Heart left ventricle (tissue), 16 donors: ENCODE measurements around the gene ZFHX2. TPM values are rescaled to one million over a fixed set of nuclear protein-coding genes. Genes with fewer than 3 reads are reported as not detected.
A peak's percentile ranks its signal among the peaks of the same experiment; 100 is the strongest.

Source experiments
- ATAC-seq, 4 donors: fragments of 200-7000 bp; cut with Tn5 transposase; one replicate each; pipeline ENCODE4 v1.9.1; 2020 to 2022; ENCODE audit warnings: moderate library complexity in 4 of 4, mild to moderate bottlenecking in 3 of 4, moderate number of reproducible peaks in 1 of 4
- DNase-seq, 5 donors: peaks; one replicate each; pipeline ENCODE4 v3.0.0-alpha.2; 2020
- H3K27ac ChIP-seq, 12 donors: fragments of 200-600 bp; sonication (generic) in 4 of 12; one replicate each; pipeline versions ENCODE4 v1.5.0 to v1.8.0; 2016 to 2022; ENCODE audit warnings: mild to moderate bottlenecking in 2 of 12
- H3K27me3 ChIP-seq, 9 donors: fragments of 200-600 bp; sonication (generic) in 2 of 9; one replicate each; pipeline versions ENCODE4 v1.5.1 to v1.8.0; 2016 to 2022; ENCODE audit warnings: mild to moderate bottlenecking in 3 of 9
- H3K36me3 ChIP-seq, 9 donors: fragments of 200-600 bp; sonication (generic) in 2 of 9; one replicate each; pipeline versions ENCODE4 v1.5.0 to v1.8.0; 2018 to 2022; ENCODE audit warnings: mild to moderate bottlenecking in 2 of 9
- H3K4me1 ChIP-seq, 12 donors: fragments of 200-600 bp; sonication (generic) in 4 of 12; one replicate each; pipeline versions ENCODE4 v1.5.0 to v1.8.0; 2016 to 2022; ENCODE audit warnings: mild to moderate bottlenecking in 3 of 12
- H3K4me3 ChIP-seq, 12 donors: fragments of 200-600 bp; sonication (generic) in 4 of 12; one replicate each; pipeline versions ENCODE4 v1.5.0 to v1.8.0; 2017 to 2022; ENCODE audit warnings: mild to moderate bottlenecking in 9 of 12, moderate library complexity in 4 of 12
- H3K9me3 ChIP-seq, 12 donors: fragments of 200-600 bp; sonication (generic) in 4 of 12; one replicate each; pipeline versions ENCODE4 v1.5.0 to v1.8.0; 2016 to 2022; ENCODE audit warnings: mild to moderate bottlenecking in 1 of 12
- CTCF ChIP-seq, 12 donors: fragments of 200-600 bp; sonication (generic) in 4 of 12; IDR thresholded peaks; one replicate each; pipeline versions ENCODE4 v1.5.0 to v1.8.0; 2018 to 2022; ENCODE audit warnings: antibody characterized with exemption in 12 of 12, mild to moderate bottlenecking in 5 of 12
- POLR2A ChIP-seq, 2 donors: fragments of 450-650 bp; IDR thresholded peaks; one replicate each; pipeline ENCODE4 v1.6.1; 2017; ENCODE audit warnings: antibody characterized with exemption in 2 of 2, mild to moderate bottlenecking in 2 of 2, moderate library complexity in 2 of 2
- WGBS, 4 donors: extraction: QIAGEN DNeasy Blood & Tissue Kit in 2 of 4; methylation state at CpG; one replicate each; pipeline versions ENCODE4 v1.1.5 to v1.1.7; 2013 to 2018; 5-methylcytosine and 5-hydroxymethylcytosine counted together
- intact Hi-C, 10 donors: fragments of 100-400 bp; cut with DNase I; formaldehyde crosslinking; loops; one replicate each; pipeline versions ENCODE4 v1.11.1 to v1.14.2; 2022
- polyA plus RNA-seq, 2 donors: library from polyadenylated mRNA; stranded (reverse); fragments of 200-250 nt; gene quantifications; one replicate each; pipeline ENCODE4 v1.2.3, GENCODE V29; 2013
- total RNA-seq, 9 donors: library from RNA; depleted of rRNA in 2 of 9; stranded (reverse); fragments of >200 nt in 2 of 9; fragmentation: NEBNext Ultra II Directional in 3 of 9; extraction: Animal tissue kit (Norgen Biotek cat#: 25700) in 3 of 9; gene quantifications; one replicate each; pipeline versions ENCODE4 v1.1.0 to v1.2.4, GENCODE V29; 2016 to 2023
- donor health status: ischemic (EF 13 %, LVEDD 7.1; RV severe dilation, severe dysfunction).
- donor health status: healthy with polysubstance abuse.
- donor health status: DM: no; HTN: yes; CAD: no.
- donor health status: DM: no; HTN: no; CAD: no.
- donor health status: ischemic (EF 25% LVEDD 6.9; RV normal size, moderate dysfunction).
- donor health status: ischemic (EF 25% LVEDD 5.7; RV mildly dilated, moderate dysfunction).
- donor health status: healthy.
- donor health status: DM: yes; HTN: yes; CAD: no.
- donor health status: ischemic (EF 35%, LVEDD 5.7; RV mildly dilated, moderate dysfunction).
- donor health status: nonischemic (EF 11% LVEDD 7.7; RV severe dilation, severe dysfunction).
- donor health status: DM: yes; HTN: yes; CAD: no.
- donor health status: PGD.
- donor health status: ischemic (EF 29% LVEDD 5.4; RV normal size, mild dysfunction).
- donor health status: nonischemic (EF 23%, LVEDD 6.1; RV moderate dilation, normal function).

ZFHX2 gene
- total and polyA plus RNA-seq, 11 donors, result 0.24 to 2.3 (median 0.88) TPM

- no peaks in the 10 kb centered on the region for H3K36me3 ChIP-seq
- no peaks in the 10 kb centered on the region for H3K9me3 ChIP-seq
- H3K4me1 ChIP-seq, result peaks cover 0 to 19% (median 7%) of the 10 kb centered on the region in 12 donors
- ATAC-seq (no peak), DNase-seq (no peak)
- no peak for TF ChIP-seq POLR2A (IDR thresholded peaks at IDR 0.05)
- TF ChIP-seq CTCF (IDR thresholded peaks at IDR 0.05), result no peak
- WGBS, 4 donors, result 44 to 59% (median 48%) methylated on average over 3 of the region's 3 CpGs
- H3K4me3 ChIP-seq, result no peak overlapping the region
- no peak overlapping the region for H3K27ac ChIP-seq
- intact Hi-C loops, result no loop called here
- peaks cover 27 to 73% (median 41%) of the 10 kb centered on the region in 9 donors for H3K27me3 ChIP-seq
Measured at GRCh38 chr14:23579311-23579630, 27.7 kb upstream of the ZFHX2 start.

GRCh38 chr14:23578560-23579310 is 27.2 kb upstream of the ZFHX2 start, which contains the start of gene JPH4:
TSS of gene JPH4 (minus strand) at chr14:23578790. CDS start at chr14:23577453, 1,337 bp downstream.
- H3K9me3 ChIP-seq, result no peaks in the 10 kb centered on the region
- H3K27ac ChIP-seq, result no peak within 1 kb of the TSS
- H3K4me1 ChIP-seq, result peaks cover 0 to 19% (median 7%) of the 10 kb centered on the region in 12 donors
- peaks cover 27 to 76% (median 43%) of the 10 kb centered on the region in 9 donors for H3K27me3 ChIP-seq
- H3K4me3 ChIP-seq, result no peak within 1 kb of the TSS
- intact Hi-C loops, result no loop called here
- H3K36me3 ChIP-seq, result no peaks in the 10 kb centered on the region
- no peak for TF ChIP-seq POLR2A (IDR thresholded peaks at IDR 0.05)
- TF ChIP-seq CTCF (IDR thresholded peaks at IDR 0.05), result no peak
- ATAC-seq (peak in 1 of 4 donors; percentile 25), DNase-seq (no peak)
- WGBS, 4 donors, result 9 to 12% (median 11%) methylated on average over 18 of the region's 18 CpGs

- Histone ChIP-seq H3K27ac (no peak overlapping the region), H3K36me3 (no peaks in the 10 kb centered on the region), H3K9me3 (no peaks in the 10 kb centered on the region), H3K4me1 (peaks cover 0 to 21% (median 7%) of the 10 kb centered on the region in 12 donors), H3K4me3 (peak overlapping the region in 3 of 12 donors; percentile 15 to 40 (median 29)), H3K27me3 (peaks cover 30 to 85% (median 43%) of the 10 kb centered on the region in 9 donors)
- TF ChIP-seq POLR2A (IDR thresholded peaks at IDR 0.05), result no peak
- 2 to 4% (median 3%) methylated on average over 16 to 24 of the region's 24 CpGs for WGBS, 4 donors
- no peak for ATAC-seq
- intact Hi-C loops, result no loop called here
- DNase-seq, result no peak
Measured at GRCh38 chr14:23577710-23578392, 26.3 kb upstream of the ZFHX2 start.

GRCh38 chr14:23577004-23577681 is 25.6 kb upstream of the ZFHX2 start:
- ATAC-seq (peak in 2 of 4 donors; percentile 8 to 39), DNase-seq (no peak)
- 1 to 3% (median 2%) methylated on average over 29 to 67 of the region's 67 CpGs for WGBS, 4 donors
- H3K27ac ChIP-seq, result no peak overlapping the region
- peaks cover 30 to 92% (median 43%) of the 10 kb centered on the region in 9 donors for H3K27me3 ChIP-seq
- TF ChIP-seq POLR2A (IDR thresholded peaks at IDR 0.05) (no peak), CTCF (IDR thresholded peaks at IDR 0.05) (no peak)
- no peaks in the 10 kb centered on the region for H3K36me3 ChIP-seq
- peaks cover 0 to 28% (median 7%) of the 10 kb centered on the region in 12 donors for H3K4me1 ChIP-seq
- intact Hi-C loops, result no loop called here
- H3K9me3 ChIP-seq, result no peaks in the 10 kb centered on the region
- H3K4me3 ChIP-seq, result peak overlapping the region in 11 of 12 donors; percentile 3 to 40 (median 22)
